Non-pigmented ciliary epithelial cell (primary cell): Measurements from ENCODE around the gene PRPH.

ENCODE experiments used
- DNase-seq: peaks from one replicate; pipeline ENCODE4 v3.0.0-alpha.2; 2010; ENCODE audit warnings: low read depth

PRPH gene

DNA sequence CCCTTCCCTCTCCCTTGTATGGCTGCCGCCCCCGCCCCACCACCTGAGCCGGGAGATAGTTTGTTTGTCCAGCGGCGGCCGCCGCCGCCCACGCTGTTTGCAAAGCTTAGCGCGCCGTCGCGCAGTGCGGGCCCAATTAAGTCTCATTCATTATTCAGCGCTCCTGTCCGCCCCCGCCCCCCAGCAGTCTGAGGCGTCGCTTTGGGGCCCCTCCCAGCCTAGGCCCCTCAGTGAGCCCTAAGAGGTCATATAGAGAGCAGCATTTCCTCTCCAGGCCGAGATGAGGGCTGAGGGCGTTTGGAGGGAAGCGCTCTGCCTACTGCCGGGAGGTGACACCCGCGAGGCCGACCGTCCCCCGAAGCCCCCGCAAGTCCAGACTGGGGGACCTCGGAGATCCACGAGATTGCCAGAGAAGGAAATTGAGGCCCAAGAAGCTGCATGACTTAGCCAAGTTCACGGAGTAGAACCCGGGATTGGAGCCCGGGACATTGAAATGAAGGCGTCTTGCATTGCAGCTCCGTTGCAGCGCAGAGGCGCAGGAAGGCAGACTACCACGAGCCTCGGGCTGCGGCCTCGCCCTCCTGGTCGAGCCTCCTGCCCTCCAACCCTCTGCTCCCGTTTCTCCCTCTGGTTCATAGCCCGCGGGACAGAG, 51.8 kb downstream of the PRPH start, which contains the start of gene DNAJC22:
TSS of gene DNAJC22 (plus strand) at position 230 of the 652 bp plus-strand sequence. CDS start 1,985 bp downstream, outside the sequence.
- no peak for DNase-seq

DNA sequence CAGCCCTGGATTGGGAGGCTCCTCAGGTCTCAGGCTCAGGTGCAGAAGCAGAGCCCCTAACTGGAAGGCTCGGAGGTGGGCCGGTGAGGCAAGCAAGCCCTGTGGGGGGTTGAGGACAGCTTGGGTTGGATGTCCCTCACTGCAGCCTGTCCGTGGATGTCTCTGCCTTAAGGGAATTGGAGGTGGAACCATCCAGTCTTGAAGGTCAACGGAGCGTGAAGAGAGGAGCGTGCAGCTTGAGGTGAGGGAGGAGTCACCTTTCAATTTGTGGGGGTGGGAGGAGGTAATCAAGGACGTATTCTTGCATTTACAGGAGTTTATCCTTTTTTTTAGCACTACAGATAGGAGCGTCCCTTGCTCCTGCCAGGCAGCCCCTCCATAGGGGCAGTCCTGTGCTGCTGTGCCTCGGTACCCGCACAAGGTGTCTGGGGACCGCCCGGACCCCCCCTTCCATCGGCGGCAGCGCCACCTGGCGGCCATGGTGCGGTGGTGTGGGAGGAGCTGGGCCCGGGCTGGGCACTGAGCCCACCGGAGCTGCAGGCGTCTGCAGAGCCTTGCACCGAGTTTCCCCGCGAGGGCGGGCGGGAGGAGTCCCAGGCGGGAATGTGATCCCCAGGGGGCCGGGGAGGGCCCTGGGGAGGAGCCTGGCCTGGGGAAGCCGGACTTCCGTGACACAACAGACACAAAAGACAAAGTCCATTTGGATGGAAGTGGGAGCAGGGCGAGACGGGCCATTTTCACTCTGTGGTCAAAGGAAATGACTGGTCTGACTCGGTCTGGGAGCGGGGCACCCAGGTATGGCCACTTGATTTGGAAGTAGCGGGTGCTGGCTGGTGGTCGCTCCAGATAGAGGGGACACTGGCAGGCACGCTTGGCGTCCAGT, 52.6 kb downstream of the PRPH start:
- no peak for DNase-seq
